ENCODE results near the gene CCDC24.

The CCDC24 gene

DNA sequence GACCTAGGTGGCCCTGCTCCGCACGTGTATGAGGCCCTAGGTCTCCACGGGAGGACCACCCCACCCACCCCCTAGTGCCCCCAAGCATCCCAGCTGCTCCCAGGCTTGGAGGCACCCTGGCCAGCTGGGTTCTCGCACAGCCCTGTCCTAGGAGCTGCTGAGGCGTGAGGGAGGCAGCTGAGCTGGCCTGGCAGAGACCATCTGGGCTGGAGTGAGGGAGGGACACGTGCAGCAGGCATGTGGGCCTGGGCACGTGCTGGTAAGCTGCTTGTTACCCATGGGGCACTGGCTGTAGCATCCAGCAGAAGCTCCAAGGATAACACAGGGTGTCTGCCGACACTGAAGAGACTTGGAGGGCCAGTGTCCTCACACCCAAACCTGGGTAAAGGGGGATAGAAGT, 29.8 kb downstream of the CCDC24 start:
- in situ Hi-C loops (cut with HindIII; ENCODE audit: low pct_ligation_motif_present, low sequenced_read_pairs): no loop called here
- no peak for DNase-seq
- Histone ChIP-seq H3K36me3 (replicated peaks) (no peaks in the 10 kb centered on the region), H3K4me3 (ENCODE audit: low read depth, low read length) (no peak overlapping the region), H3K27ac (no peak overlapping the region), H3K27me3 (replicated peaks) (no peaks in the 10 kb centered on the region)
- TF ChIP-seq CTCF (IDR thresholded peaks at IDR 0.05; ENCODE audit: low read depth, low read length, missing control alignments): no peak

DNA sequence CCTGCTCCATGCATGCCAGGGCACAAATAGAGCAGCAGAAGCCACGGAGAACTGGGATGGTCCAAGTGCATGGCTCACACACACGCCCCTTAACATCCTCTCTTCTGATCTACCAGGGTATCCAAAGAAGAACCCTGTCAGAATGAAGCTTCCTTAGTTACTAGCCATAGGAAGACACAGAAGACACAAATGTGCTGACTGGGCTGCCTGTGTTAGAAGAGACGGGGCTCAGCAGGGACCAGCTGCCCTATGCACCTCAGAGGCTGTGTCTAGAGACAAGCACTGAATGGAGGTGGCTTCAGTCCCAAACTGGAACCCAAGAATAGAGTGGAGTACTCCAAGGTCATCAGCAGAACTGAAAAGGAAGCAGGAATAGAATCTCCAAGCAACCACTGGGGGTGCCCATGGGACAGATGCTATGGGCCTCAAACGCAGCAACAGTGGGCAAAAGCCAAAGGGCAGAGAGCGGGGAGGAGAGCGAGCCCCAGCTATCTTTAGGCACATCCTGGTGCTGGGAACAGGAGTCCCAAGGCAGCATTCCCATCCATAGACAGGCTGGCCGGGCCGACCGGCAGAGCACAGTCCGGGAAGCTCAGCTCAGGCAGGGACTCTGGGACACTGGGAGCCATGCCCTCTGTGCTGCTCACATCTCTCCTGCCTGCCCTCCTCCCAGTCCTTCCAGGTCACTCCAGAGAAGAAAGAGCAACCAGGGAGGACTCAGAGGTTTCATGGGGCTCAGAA, 30.4 kb downstream of the CCDC24 start:
- in situ Hi-C loops (cut with HindIII; ENCODE audit: low pct_ligation_motif_present, low sequenced_read_pairs): no loop called here
- Histone ChIP-seq H3K27me3 (replicated peaks) (no peaks in the 10 kb centered on the region), H3K27ac (no peak overlapping the region), H3K4me3 (ENCODE audit: low read depth, low read length) (no peak overlapping the region), H3K36me3 (replicated peaks) (no peaks in the 10 kb centered on the region)
- no peak for DNase-seq
- peak; percentile 41 for TF ChIP-seq CTCF (IDR thresholded peaks at IDR 0.05; ENCODE audit: low read depth, low read length, missing control alignments)

DNA sequence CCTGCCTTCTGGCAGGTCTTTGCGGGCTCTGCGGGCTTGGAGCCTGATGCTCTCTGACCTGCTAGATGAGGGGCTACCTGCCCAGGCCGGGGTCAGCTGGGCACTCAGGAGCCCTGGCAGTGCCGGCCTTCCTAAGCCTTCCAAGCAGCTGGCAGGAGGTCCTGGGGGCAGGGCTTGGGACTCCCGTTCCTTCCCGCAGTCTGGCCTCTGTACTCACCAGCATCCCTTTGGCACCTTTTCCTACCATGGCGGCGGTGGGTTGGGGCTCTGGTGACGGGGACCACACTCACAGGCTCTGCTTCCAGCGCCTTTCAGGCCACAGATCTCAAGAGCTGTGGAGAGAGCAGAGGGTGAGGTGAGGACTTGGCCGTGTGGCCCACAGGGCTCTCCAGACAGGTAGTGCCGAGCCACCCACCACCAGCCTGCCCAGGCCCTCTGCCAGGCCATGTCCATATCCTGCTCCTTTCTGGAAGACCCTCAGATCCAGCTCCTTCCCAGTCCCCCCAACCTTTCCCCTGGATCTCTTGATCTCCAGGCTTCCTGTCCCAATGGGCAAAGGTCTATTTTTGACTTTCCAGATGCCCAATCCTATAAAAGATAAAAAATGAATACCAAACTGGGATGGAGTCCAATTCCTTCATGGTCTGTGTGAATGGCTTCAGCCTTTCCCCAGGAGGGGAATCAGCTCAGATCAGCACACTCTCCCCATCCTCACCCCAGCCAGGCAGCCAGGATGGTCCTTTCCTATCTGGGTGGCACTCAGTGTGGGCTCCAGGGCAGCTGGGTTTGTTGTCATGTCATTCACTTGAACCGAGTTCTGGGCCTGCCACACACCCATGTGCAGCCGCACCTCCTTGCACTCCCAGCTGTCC, 32.9 kb downstream of the CCDC24 start:
- in situ Hi-C loops (cut with HindIII; ENCODE audit: low pct_ligation_motif_present, low sequenced_read_pairs): no loop called here
- Histone ChIP-seq H3K4me3 (ENCODE audit: low read depth, low read length) (no peak overlapping the region), H3K36me3 (replicated peaks) (no peaks in the 10 kb centered on the region), H3K27me3 (replicated peaks) (no peaks in the 10 kb centered on the region), H3K27ac (no peak overlapping the region)
- TF ChIP-seq CTCF (IDR thresholded peaks at IDR 0.05; ENCODE audit: low read depth, low read length, missing control alignments): no peak
- DNase-seq: no peak

GRCh38 chr1:44024903-44025525, 33.6 kb downstream of the CCDC24 start:
- Histone ChIP-seq H3K27me3 (replicated peaks) (no peaks in the 10 kb centered on the region), H3K36me3 (replicated peaks) (no peaks in the 10 kb centered on the region), H3K4me3 (ENCODE audit: low read depth, low read length) (no peak overlapping the region), H3K27ac (no peak overlapping the region)
- in situ Hi-C loops (cut with HindIII; ENCODE audit: low pct_ligation_motif_present, low sequenced_read_pairs): no loop called here
- peak; percentile 23 for DNase-seq
- TF ChIP-seq CTCF (IDR thresholded peaks at IDR 0.05; ENCODE audit: low read depth, low read length, missing control alignments): no peak

GRCh38 chr1:44025816-44026215, 34.4 kb downstream of the CCDC24 start:
- H3K27me3 ChIP-seq (replicated peaks): no peaks in the 10 kb centered on the region
- H3K27ac ChIP-seq: no peak overlapping the region
- no peak overlapping the region for H3K4me3 ChIP-seq (ENCODE audit: low read depth, low read length)
- DNase-seq: no peak
- in situ Hi-C loops (cut with HindIII; ENCODE audit: low pct_ligation_motif_present, low sequenced_read_pairs): no loop called here
- TF ChIP-seq CTCF (IDR thresholded peaks at IDR 0.05; ENCODE audit: low read depth, low read length, missing control alignments): no peak
- no peaks in the 10 kb centered on the region for H3K36me3 ChIP-seq (replicated peaks)
